HEK293 (cell line): ENCODE measurements around the gene MTMR11.

ENCODE experiments used
- GLI4 ChIP-seq: fragments of 450-650 bp; formaldehyde crosslinking; IDR thresholded peaks from 2 replicates; pipeline ENCODE4 v1.5.1; 2016; ENCODE audit warnings: missing biosample characterization, missing genetic modification characterization
- IKZF3 ChIP-seq: fragments of 450-650 bp; IDR thresholded peaks from 2 replicates; pipeline ENCODE4 v1.5.0; 2018; ENCODE audit warnings: missing biosample characterization, mild to moderate bottlenecking, missing genetic modification characterization, moderate library complexity
- KLF16 ChIP-seq: fragments of 450-650 bp; formaldehyde crosslinking; IDR thresholded peaks from 2 replicates; pipeline ENCODE4 v1.5.1; 2017; ENCODE audit warnings: missing biosample characterization, missing genetic modification characterization
- SP7 ChIP-seq: fragments of 450-650 bp; formaldehyde crosslinking; IDR thresholded peaks from 2 replicates; pipeline ENCODE4 v1.5.1; 2016; ENCODE audit warnings: missing biosample characterization, missing genetic modification characterization
- ZBTB21 ChIP-seq: fragments of 450-650 bp; formaldehyde crosslinking; IDR thresholded peaks from 2 replicates; pipeline ENCODE4 v1.5.1; 2017; ENCODE audit warnings: missing biosample characterization, missing genetic modification characterization
- ZBTB7A ChIP-seq: fragments of 450-650 bp; formaldehyde crosslinking; IDR thresholded peaks from 2 replicates; pipeline ENCODE4 v1.5.1; 2016; ENCODE audit warnings: low read depth, missing biosample characterization, missing genetic modification characterization
- ZNF133 ChIP-seq: fragments of 450-650 bp; formaldehyde crosslinking; IDR thresholded peaks from 2 replicates; pipeline ENCODE4 v1.5.1; 2016; ENCODE audit warnings: missing biosample characterization, missing genetic modification characterization
- ZNF157 ChIP-seq: fragments of 450-650 bp; formaldehyde crosslinking; IDR thresholded peaks from 2 replicates; pipeline ENCODE4 v1.5.1; 2016; ENCODE audit warnings: missing biosample characterization, missing genetic modification characterization
- ZNF175 ChIP-seq: fragments of 450-650 bp; formaldehyde crosslinking; IDR thresholded peaks from 2 replicates; pipeline ENCODE4 v1.5.1; 2016; ENCODE audit warnings: missing biosample characterization, missing genetic modification characterization
- ZNF266 ChIP-seq: fragments of 450-650 bp; formaldehyde crosslinking; IDR thresholded peaks from 2 replicates; pipeline ENCODE4 v1.5.1; 2016; ENCODE audit warnings: missing biosample characterization, missing genetic modification characterization, low read depth
- ZNF274 ChIP-seq, 2 experiments: fragments of 200-500 bp in 1 of 2; fragments of 450-650 bp in 1 of 2; sonication (Bioruptor generic) in 1 of 2; formaldehyde crosslinking in 1 of 2; IDR thresholded peaks; 2 replicates each; pipeline versions ENCODE4 v1.5.1 to v1.6.1; 2014 to 2016; ENCODE audit warnings: borderline replicate concordance in 1 of 2, inconsistent platforms in 1 of 2, low read length in 1 of 2, missing biosample characterization in 1 of 2, missing genetic modification characterization in 1 of 2
- ZNF302 ChIP-seq: fragments of 450-650 bp; formaldehyde crosslinking; IDR thresholded peaks from 2 replicates; pipeline ENCODE4 v1.5.1; 2016; ENCODE audit warnings: missing biosample characterization, missing genetic modification characterization, low read depth
- ZNF311 ChIP-seq: fragments of 450-650 bp; formaldehyde crosslinking; IDR thresholded peaks from 2 replicates; pipeline ENCODE4 v1.5.1; 2017; ENCODE audit warnings: missing biosample characterization, missing genetic modification characterization, borderline replicate concordance
- ZNF366 ChIP-seq: fragments of 450-650 bp; formaldehyde crosslinking; conservative IDR thresholded peaks from 2 replicates; pipeline ENCODE4 v1.5.1; 2016; ENCODE audit warnings: missing biosample characterization, missing genetic modification characterization
- ZNF423 ChIP-seq: fragments of 450-650 bp; formaldehyde crosslinking; IDR thresholded peaks from 2 replicates; pipeline ENCODE4 v1.5.1; 2016; ENCODE audit warnings: missing biosample characterization, missing genetic modification characterization
- ZNF530 ChIP-seq: fragments of 450-650 bp; formaldehyde crosslinking; IDR thresholded peaks from 2 replicates; pipeline ENCODE4 v1.5.1; 2016; ENCODE audit warnings: low read depth, missing biosample characterization, missing genetic modification characterization
- ZNF549 ChIP-seq: fragments of 450-650 bp; IDR thresholded peaks from 2 replicates; pipeline ENCODE4 v1.5.1; 2018; ENCODE audit warnings: missing biosample characterization, missing genetic modification characterization, mild to moderate bottlenecking, inconsistent platforms, moderate library complexity
- ZNF558 ChIP-seq: fragments of 450-650 bp; formaldehyde crosslinking; IDR thresholded peaks from 2 replicates; pipeline ENCODE4 v1.5.1; 2016; ENCODE audit warnings: missing biosample characterization, missing genetic modification characterization
- ZNF623 ChIP-seq: fragments of 450-650 bp; formaldehyde crosslinking; IDR thresholded peaks from 2 replicates; pipeline ENCODE4 v1.5.1; 2016; ENCODE audit warnings: missing biosample characterization, missing genetic modification characterization
- ZNF658 ChIP-seq: fragments of 450-650 bp; formaldehyde crosslinking; IDR thresholded peaks from 2 replicates; pipeline ENCODE4; 2016; ENCODE audit warnings: missing biosample characterization, missing genetic modification characterization
- TF ChIP-seq, protein P1 (sequence below): IDR thresholded peaks from 2 replicates; pipeline ENCODE4 v1.6.1; 2011; ENCODE audit warnings: mild to moderate bottlenecking, low read depth, low read length, borderline replicate concordance
- TF ChIP-seq, protein P2 (sequence below): fragments of 450-650 bp; IDR thresholded peaks from 2 replicates; pipeline ENCODE4 v1.5.1; 2018; ENCODE audit warnings: missing biosample characterization, mild to moderate bottlenecking, missing genetic modification characterization
- TF ChIP-seq, protein P3 (sequence below): fragments of 450-650 bp; formaldehyde crosslinking; IDR thresholded peaks from 2 replicates; pipeline ENCODE4 v1.5.1; 2016; ENCODE audit warnings: missing biosample characterization, missing genetic modification characterization, low read depth
- TF ChIP-seq, protein P4 (sequence below): fragments of 450-650 bp; formaldehyde crosslinking; conservative IDR thresholded peaks from 2 replicates; pipeline ENCODE4 v1.5.1; 2016; ENCODE audit warnings: low read depth, missing biosample characterization, missing genetic modification characterization
- TF ChIP-seq, protein P5 (sequence below): fragments of 450-650 bp; formaldehyde crosslinking; IDR thresholded peaks from 2 replicates; pipeline ENCODE4 v1.5.1; 2016; ENCODE audit warnings: missing biosample characterization, missing genetic modification characterization, borderline replicate concordance

The MTMR11 gene

DNA sequence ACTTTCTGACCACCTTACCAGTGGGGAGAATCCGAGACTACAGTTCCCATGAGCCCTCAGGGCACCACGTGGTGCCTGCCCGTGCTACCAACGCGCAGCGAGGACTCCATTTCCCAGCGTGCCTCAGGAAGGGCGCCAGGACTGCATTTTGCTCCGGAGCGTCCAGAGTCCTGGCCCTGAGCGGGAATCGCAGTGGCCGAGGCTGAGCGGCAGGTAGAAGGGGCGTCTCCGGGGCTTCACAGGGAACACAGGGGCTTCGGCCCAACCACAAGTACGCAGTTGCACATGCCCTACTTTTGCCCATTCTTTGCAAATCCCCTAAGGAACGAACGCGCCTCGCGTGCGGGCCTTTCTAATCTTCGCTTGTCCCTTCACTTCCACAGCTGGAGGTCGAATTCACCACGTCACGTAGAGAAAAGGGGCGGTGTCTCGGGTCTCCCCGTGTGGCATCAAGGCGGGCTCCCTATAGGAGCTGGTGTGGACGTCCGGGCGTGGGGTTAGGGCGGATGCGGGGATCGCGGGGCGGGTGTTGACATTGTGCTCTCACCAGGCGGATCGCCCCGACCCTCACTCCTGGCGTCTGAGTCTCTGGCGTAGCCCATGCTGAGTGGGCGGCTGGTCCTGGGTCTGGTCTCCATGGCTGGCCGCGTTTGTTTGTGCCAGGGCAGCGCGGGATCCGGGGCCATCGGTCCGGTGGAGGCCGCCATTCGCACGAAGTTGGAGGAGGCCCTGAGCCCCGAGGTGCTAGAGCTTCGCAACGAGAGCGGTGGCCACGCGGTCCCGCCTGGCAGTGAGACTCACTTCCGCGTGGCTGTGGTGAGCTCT lies 37.0 kb downstream of the MTMR11 start, which contains the start of gene BOLA1 (continued):
- TF ChIP-seq ZNF366 (tag by site-specific recombination): no peak
- no peak for TF ChIP-seq ZNF274 (IDR thresholded peaks at IDR 0.05; ENCODE audit: low read length)
- TF ChIP-seq ZNF274 (tag by site-specific recombination; IDR thresholded peaks at IDR 0.05; ENCODE audit: borderline replicate concordance): no peak
- TF ChIP-seq SP7 (tag by site-specific recombination): 0 out of 2 replicates have a peak, but pooled peaks have one; percentile 44
- TF ChIP-seq, protein P1, sequence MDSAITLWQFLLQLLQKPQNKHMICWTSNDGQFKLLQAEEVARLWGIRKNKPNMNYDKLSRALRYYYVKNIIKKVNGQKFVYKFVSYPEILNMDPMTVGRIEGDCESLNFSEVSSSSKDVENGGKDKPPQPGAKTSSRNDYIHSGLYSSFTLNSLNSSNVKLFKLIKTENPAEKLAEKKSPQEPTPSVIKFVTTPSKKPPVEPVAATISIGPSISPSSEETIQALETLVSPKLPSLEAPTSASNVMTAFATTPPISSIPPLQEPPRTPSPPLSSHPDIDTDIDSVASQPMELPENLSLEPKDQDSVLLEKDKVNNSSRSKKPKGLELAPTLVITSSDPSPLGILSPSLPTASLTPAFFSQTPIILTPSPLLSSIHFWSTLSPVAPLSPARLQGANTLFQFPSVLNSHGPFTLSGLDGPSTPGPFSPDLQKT: no peak
- TF ChIP-seq IKZF3 (tag by site-specific recombination): peak; percentile 58; the same call in 1 of the 2 replicates
- TF ChIP-seq, protein P2, sequence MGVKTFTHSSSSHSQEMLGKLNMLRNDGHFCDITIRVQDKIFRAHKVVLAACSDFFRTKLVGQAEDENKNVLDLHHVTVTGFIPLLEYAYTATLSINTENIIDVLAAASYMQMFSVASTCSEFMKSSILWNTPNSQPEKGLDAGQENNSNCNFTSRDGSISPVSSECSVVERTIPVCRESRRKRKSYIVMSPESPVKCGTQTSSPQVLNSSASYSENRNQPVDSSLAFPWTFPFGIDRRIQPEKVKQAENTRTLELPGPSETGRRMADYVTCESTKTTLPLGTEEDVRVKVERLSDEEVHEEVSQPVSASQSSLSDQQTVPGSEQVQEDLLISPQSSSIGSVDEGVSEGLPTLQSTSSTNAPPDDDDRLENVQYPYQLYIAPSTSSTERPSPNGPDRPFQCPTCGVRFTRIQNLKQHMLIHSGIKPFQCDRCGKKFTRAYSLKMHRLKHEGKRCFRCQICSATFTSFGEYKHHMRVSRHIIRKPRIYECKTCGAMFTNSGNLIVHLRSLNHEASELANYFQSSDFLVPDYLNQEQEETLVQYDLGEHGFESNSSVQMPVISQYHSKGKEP (tag by site-specific recombination): peak; percentile 63; the same call in 1 of the 2 replicates
- no peak for TF ChIP-seq ZNF175 (tag by site-specific recombination)
- no peak for TF ChIP-seq ZNF311 (tag by site-specific recombination)
- no peak for TF ChIP-seq GLI4 (tag by site-specific recombination)
- TF ChIP-seq, protein P3, sequence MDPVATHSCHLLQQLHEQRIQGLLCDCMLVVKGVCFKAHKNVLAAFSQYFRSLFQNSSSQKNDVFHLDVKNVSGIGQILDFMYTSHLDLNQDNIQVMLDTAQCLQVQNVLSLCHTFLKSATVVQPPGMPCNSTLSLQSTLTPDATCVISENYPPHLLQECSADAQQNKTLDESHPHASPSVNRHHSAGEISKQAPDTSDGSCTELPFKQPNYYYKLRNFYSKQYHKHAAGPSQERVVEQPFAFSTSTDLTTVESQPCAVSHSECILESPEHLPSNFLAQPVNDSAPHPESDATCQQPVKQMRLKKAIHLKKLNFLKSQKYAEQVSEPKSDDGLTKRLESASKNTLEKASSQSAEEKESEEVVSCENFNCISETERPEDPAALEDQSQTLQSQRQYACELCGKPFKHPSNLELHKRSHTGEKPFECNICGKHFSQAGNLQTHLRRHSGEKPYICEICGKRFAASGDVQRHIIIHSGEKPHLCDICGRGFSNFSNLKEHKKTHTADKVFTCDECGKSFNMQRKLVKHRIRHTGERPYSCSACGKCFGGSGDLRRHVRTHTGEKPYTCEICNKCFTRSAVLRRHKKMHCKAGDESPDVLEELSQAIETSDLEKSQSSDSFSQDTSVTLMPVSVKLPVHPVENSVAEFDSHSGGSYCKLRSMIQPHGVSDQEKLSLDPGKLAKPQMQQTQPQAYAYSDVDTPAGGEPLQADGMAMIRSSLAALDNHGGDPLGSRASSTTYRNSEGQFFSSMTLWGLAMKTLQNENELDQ (tag by site-specific recombination): no peak
- no peak for TF ChIP-seq ZNF558 (tag by site-specific recombination)
- no peak for TF ChIP-seq ZNF157 (tag by site-specific recombination)
- no peak for TF ChIP-seq ZNF423 (tag by site-specific recombination)
- peak; percentile 78 for TF ChIP-seq ZBTB21 (tag by site-specific recombination)
- TF ChIP-seq, protein P4, sequence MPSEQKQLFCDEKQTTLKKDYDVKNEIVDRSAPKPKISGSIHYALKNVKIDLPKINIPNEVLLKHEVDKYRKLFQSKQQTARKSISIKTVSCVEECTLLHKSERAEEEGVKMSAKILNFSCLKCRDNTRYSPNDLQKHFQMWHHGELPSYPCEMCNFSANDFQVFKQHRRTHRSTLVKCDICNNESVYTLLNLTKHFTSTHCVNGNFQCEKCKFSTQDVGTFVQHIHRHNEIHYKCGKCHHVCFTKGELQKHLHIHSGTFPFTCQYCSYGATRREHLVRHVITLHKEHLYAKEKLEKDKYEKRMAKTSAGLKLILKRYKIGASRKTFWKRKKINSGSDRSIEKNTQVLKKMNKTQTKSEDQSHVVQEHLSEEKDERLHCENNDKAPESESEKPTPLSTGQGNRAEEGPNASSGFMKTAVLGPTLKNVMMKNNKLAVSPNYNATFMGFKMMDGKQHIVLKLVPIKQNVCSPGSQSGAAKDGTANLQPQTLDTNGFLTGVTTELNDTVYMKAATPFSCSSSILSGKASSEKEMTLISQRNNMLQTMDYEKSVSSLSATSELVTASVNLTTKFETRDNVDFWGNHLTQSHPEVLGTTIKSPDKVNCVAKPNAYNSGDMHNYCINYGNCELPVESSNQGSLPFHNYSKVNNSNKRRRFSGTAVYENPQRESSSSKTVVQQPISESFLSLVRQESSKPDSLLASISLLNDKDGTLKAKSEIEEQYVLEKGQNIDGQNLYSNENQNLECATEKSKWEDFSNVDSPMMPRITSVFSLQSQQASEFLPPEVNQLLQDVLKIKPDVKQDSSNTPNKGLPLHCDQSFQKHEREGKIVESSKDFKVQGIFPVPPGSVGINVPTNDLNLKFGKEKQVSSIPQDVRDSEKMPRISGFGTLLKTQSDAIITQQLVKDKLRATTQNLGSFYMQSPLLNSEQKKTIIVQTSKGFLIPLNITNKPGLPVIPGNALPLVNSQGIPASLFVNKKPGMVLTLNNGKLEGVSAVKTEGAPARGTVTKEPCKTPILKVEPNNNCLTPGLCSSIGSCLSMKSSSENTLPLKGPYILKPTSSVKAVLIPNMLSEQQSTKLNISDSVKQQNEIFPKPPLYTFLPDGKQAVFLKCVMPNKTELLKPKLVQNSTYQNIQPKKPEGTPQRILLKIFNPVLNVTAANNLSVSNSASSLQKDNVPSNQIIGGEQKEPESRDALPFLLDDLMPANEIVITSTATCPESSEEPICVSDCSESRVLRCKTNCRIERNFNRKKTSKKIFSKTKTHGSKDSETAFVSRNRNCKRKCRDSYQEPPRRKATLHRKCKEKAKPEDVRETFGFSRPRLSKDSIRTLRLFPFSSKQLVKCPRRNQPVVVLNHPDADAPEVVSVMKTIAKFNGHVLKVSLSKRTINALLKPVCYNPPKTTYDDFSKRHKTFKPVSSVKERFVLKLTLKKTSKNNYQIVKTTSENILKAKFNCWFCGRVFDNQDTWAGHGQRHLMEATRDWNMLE (tag by site-specific recombination): peak; percentile 24; the same call in 1 of the 2 replicates
- TF ChIP-seq ZNF658 (tag by site-specific recombination): no peak
- TF ChIP-seq, protein P5, sequence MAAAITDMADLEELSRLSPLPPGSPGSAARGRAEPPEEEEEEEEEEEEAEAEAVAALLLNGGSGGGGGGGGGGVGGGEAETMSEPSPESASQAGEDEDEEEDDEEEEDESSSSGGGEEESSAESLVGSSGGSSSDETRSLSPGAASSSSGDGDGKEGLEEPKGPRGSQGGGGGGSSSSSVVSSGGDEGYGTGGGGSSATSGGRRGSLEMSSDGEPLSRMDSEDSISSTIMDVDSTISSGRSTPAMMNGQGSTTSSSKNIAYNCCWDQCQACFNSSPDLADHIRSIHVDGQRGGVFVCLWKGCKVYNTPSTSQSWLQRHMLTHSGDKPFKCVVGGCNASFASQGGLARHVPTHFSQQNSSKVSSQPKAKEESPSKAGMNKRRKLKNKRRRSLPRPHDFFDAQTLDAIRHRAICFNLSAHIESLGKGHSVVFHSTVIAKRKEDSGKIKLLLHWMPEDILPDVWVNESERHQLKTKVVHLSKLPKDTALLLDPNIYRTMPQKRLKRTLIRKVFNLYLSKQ: no peak
- TF ChIP-seq ZNF266 (tag by site-specific recombination): no peak
- no peak for TF ChIP-seq ZBTB7A (tag by site-specific recombination)
- TF ChIP-seq ZNF133 (tag by site-specific recombination): no peak
- TF ChIP-seq ZNF623 (tag by site-specific recombination): 0 out of 2 replicates have a peak, but pooled peaks have one; percentile 6
- TF ChIP-seq ZNF302: no peak
- no peak for TF ChIP-seq ZNF530 (tag by site-specific recombination)
- TF ChIP-seq KLF16 (tag by site-specific recombination): peak; percentile 49
- no peak for TF ChIP-seq ZNF549 (tag by site-specific recombination)
